PC-3 (cell line): ENCODE data around the gene TRMT10A. TPM values are rescaled to one million over a fixed set of nuclear protein-coding genes. Genes with fewer than 3 reads are reported as not detected.

Source experiments
- ATAC-seq: fragments of 200-7000 bp; cut with Tn5 transposase; 2 replicates; pipeline ENCODE4 v1.9.1; 2020; ENCODE audit warnings: mild to moderate bottlenecking, moderate library complexity
- BruUV-seq: library from RNA; stranded (reverse); fragments of 400-500 nt; replicated peaks from 2 replicates; lab custom pipeline; 2021; lab: Mats Ljungman, UMichigan
- CTCF ChIA-PET: fragments of 300-600 bp; sonication (Branson Sonifier 250); formaldehyde crosslinking; loops from one replicate; lab custom pipeline; 2022; ENCODE audit warnings: antibody characterized with exemption; lab: Charles Lee
- POLR2A ChIA-PET: fragments of 300-600 bp; sonication (Branson Sonifier 250); formaldehyde crosslinking; loops from one replicate; lab custom pipeline; 2022; ENCODE audit warnings: antibody characterized with exemption; ENCODE audit not compliant: unreplicated experiment; lab: Charles Lee
- DNase-seq: peaks from one replicate; pipeline ENCODE4 v3.0.0-alpha.2; 2015
- H2AFZ ChIP-seq: fragments of 300-600 bp; sonication (generic); 2 replicates; pipeline ENCODE4 v1.6.0; 2016; ENCODE audit warnings: antibody characterized with exemption, low read length
- H3F3A ChIP-seq: fragments of 300-600 bp; sonication (generic); one replicate; pipeline ENCODE4 v1.6.0; 2017; ENCODE audit warnings: antibody characterized with exemption, low read length, control low read depth, mild to moderate bottlenecking; ENCODE audit not compliant: unreplicated experiment
- H3K27ac ChIP-seq: fragments of 300-600 bp; sonication (generic); 2 replicates; pipeline ENCODE4 v1.5.1; 2016; ENCODE audit warnings: mild to moderate bottlenecking, low read length
- H3K27me3 ChIP-seq: fragments of 300-600 bp; sonication (generic); 2 replicates; pipeline ENCODE4 v1.6.1; 2016; ENCODE audit warnings: low read length, mixed read lengths
- H3K36me3 ChIP-seq: fragments of 300-600 bp; sonication (generic); 2 replicates; pipeline ENCODE4 v1.6.1; 2016; ENCODE audit warnings: low read depth, mixed run types, low read length, mixed read lengths
- H3K4me1 ChIP-seq: fragments of 300-600 bp; sonication (generic); 2 replicates; pipeline ENCODE4 v1.5.1; 2016; ENCODE audit warnings: low read length; ENCODE audit not compliant: insufficient read depth
- H3K4me2 ChIP-seq: fragments of 300-600 bp; sonication (generic); 2 replicates; pipeline ENCODE4 v1.6.0; 2016; ENCODE audit warnings: low read length
- H3K4me3 ChIP-seq: fragments of 300-600 bp; sonication (generic); 2 replicates; pipeline ENCODE4 v1.5.1; 2016; ENCODE audit warnings: mild to moderate bottlenecking, low read length, mixed read lengths
- H3K79me2 ChIP-seq: fragments of 300-600 bp; sonication (generic); 2 replicates; pipeline ENCODE4 v1.6.1; 2017; ENCODE audit warnings: low read length, mixed read lengths
- H3K9ac ChIP-seq: fragments of 300-600 bp; sonication (generic); 2 replicates; pipeline ENCODE4 v1.6.0; 2016; ENCODE audit warnings: mild to moderate bottlenecking, low read length
- H3K9me2 ChIP-seq: fragments of 300-600 bp; sonication (generic); replicated peaks from 2 replicates; pipeline ENCODE4 v1.6.1; 2016; ENCODE audit warnings: mixed run types, low read length, mixed read lengths
- H3K9me3 ChIP-seq: fragments of 300-600 bp; sonication (generic); 2 replicates; pipeline ENCODE4 v1.6.1; 2016; ENCODE audit warnings: low read length, mixed read lengths
- H4K20me1 ChIP-seq: fragments of 300-600 bp; sonication (generic); 2 replicates; pipeline ENCODE4 v1.6.1; 2016; ENCODE audit warnings: low read length, mixed read lengths
- EZH2 ChIP-seq: fragments of 300-600 bp; sonication (generic); IDR thresholded peaks from one replicate; pipeline ENCODE4 v1.6.1; 2017; ENCODE audit warnings: antibody characterized with exemption, mild to moderate bottlenecking, low read length; ENCODE audit not compliant: unreplicated experiment
- EZH2phosphoT487 ChIP-seq: fragments of 300-600 bp; sonication (generic); IDR thresholded peaks from 2 replicates; pipeline ENCODE4 v1.6.1; 2018; ENCODE audit warnings: mild to moderate bottlenecking, antibody characterized with exemption, low read length, borderline replicate concordance
- intact Hi-C: fragments of 100-400 bp; cut with micrococcal nuclease; formaldehyde crosslinking; loops from 2 replicates; pipeline ENCODE4 v1.9.0; 2023
- total RNA-seq: library from RNA; depleted of rRNA; stranded (reverse); fragments of >200 nt; gene quantifications from 2 replicates; pipeline ENCODE4 v1.2.3, GENCODE V29; 2014; rRNA removed
- TF ChIP-seq, protein P1 (sequence below): fragments of 300-600 bp; sonication (generic); conservative IDR thresholded peaks from 2 replicates; pipeline ENCODE4 v1.5.1; 2017; ENCODE audit warnings: antibody characterized with exemption, low read depth, mild to moderate bottlenecking, low read length

TRMT10A gene
- total RNA-seq, 1 experiment from 2014 or later = 20.3 TPM

DNA sequence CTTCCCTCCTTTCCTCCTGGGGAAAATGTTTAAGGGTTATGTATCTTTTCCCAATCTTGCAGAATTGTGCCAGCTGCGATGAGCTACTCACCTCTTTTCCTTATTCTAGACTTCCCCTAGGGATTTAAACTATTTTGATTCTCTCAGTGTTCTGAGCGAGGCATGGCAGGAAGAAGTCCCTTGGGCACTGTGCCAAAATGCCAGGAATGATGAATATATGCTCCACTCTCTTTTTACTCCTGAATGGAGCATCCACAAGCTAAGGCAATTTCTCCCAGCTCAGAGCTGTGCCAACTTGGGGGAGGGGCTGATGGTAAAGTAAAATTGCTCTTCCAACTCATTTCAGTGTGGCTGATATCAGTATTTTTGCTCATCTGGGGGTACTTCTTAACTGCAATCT, 57.1 kb downstream of the TRMT10A start:
- ATAC-seq = no peak
- no peaks in the 10 kb centered on the region for H3F3A ChIP-seq
- H3K4me2 ChIP-seq = no peak overlapping the region
- H3K27ac ChIP-seq = no peak overlapping the region
- H3K4me1 ChIP-seq = no peaks in the 10 kb centered on the region
- no peaks in the 10 kb centered on the region for H3K79me2 ChIP-seq
- POLR2A ChIA-PET = no interaction called here
- no peak overlapping the region for H3K9ac ChIP-seq
- H3K9me3 ChIP-seq = no peaks in the 10 kb centered on the region
- BruUV-seq = no TSS peak
- CTCF ChIA-PET = no interaction called here
- H2AFZ ChIP-seq = no peak overlapping the region
- H3K4me3 ChIP-seq = no peak overlapping the region
- no peaks in the 10 kb centered on the region for H3K27me3 ChIP-seq
- intact Hi-C loops = no loop called here
- H3K36me3 ChIP-seq = no peaks in the 10 kb centered on the region
- no peaks in the 10 kb centered on the region for H4K20me1 ChIP-seq
- TF ChIP-seq EZH2phosphoT487 (no peak), EZH2 (no peak)
- TF ChIP-seq, protein P1, sequence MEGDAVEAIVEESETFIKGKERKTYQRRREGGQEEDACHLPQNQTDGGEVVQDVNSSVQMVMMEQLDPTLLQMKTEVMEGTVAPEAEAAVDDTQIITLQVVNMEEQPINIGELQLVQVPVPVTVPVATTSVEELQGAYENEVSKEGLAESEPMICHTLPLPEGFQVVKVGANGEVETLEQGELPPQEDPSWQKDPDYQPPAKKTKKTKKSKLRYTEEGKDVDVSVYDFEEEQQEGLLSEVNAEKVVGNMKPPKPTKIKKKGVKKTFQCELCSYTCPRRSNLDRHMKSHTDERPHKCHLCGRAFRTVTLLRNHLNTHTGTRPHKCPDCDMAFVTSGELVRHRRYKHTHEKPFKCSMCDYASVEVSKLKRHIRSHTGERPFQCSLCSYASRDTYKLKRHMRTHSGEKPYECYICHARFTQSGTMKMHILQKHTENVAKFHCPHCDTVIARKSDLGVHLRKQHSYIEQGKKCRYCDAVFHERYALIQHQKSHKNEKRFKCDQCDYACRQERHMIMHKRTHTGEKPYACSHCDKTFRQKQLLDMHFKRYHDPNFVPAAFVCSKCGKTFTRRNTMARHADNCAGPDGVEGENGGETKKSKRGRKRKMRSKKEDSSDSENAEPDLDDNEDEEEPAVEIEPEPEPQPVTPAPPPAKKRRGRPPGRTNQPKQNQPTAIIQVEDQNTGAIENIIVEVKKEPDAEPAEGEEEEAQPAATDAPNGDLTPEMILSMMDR = no peak
- DNase-seq = peak; percentile 4
- H3K9me2 ChIP-seq = no peaks in the 10 kb centered on the region

DNA sequence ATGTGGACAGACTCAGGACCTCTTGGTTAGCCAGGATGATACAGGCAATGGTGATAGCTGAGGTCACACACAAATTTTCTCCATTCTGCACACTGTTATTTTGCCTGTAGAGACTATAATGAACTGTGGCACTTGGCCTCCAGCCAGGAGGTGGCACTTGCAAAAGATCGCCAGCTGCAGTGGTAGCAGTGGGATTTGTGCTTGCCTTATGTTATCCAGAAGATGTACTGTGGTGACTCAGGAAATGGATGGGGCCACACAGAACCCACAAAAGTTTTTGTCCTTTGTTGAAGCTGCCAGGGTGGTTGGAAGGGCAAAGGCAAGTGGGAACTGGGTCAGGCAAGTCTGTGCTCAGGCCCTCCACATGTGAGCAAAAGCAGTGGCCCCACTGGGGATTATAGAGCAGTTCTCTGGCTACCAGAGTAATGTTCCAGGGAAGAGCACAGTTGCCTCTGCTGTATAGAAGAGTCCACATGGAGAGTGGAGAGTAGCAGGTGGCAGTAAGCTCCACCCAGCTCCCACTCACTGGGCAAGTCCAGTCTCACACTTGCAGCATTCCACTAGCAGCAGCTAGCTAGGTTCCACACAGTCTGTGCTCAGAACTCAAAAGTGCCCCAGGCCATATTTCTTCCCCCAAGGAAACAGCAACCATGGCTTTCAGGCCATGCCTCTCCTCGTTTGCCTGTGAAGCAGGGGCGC, 58.9 kb downstream of the TRMT10A start:
- Histone ChIP-seq H2AFZ (no peak overlapping the region), H3K27ac (no peak overlapping the region), H3K9me3 (no peaks in the 10 kb centered on the region), H3K27me3 (no peaks in the 10 kb centered on the region), H3K4me1 (no peaks in the 10 kb centered on the region), H3F3A (no peaks in the 10 kb centered on the region), H3K4me2 (no peak overlapping the region), H3K4me3 (no peak overlapping the region), H3K9ac (no peak overlapping the region), H3K9me2 (no peaks in the 10 kb centered on the region), H3K79me2 (no peaks in the 10 kb centered on the region), H3K36me3 (no peaks in the 10 kb centered on the region), H4K20me1 (no peaks in the 10 kb centered on the region)
- intact Hi-C loops = no loop called here
- TF ChIP-seq EZH2phosphoT487 (no peak), EZH2 (no peak)
- TF ChIP-seq, protein P1 = no peak
- ATAC-seq (no peak), DNase-seq (no peak)
- BruUV-seq = no TSS peak
- ChIA-PET CTCF (no interaction called here), POLR2A (no interaction called here)

Other genes starting within 250 kb of the TRMT10A start
- not detected in 2 replicates for gene ADH1B, start 242.6 kb downstream of the TRMT10A start, total RNA-seq
- not detected in 2 replicates for gene ADH1C, start 211.3 kb downstream of the TRMT10A start, total RNA-seq
- gene ADH7, start 128.7 kb downstream of the TRMT10A start, total RNA-seq = not detected in 2 replicates
- not detected in 2 replicates for gene C4orf17, start 53.0 kb downstream of the TRMT10A start, total RNA-seq
- gene MTTP, start 10.8 kb upstream of the TRMT10A start, total RNA-seq = 0.33 TPM in 1 of 2 replicates, not detected in the other
- 0.04 TPM in 1 of 2 replicates, not detected in the other for gene C4orf54, start 93.8 kb upstream of the TRMT10A start, total RNA-seq